ENCODE measurements around the gene KLHDC10. TPM values are rescaled to one million over a fixed set of nuclear protein-coding genes. Genes with fewer than 3 reads are reported as not detected.

The KLHDC10 gene
- total RNA-seq, 1 experiment from 2014 or later, result 14.4 TPM

- peaks cover 26% of the 10 kb centered on the region for H3K36me3 Mint-ChIP-seq
- TF ChIP-seq, protein P1, sequence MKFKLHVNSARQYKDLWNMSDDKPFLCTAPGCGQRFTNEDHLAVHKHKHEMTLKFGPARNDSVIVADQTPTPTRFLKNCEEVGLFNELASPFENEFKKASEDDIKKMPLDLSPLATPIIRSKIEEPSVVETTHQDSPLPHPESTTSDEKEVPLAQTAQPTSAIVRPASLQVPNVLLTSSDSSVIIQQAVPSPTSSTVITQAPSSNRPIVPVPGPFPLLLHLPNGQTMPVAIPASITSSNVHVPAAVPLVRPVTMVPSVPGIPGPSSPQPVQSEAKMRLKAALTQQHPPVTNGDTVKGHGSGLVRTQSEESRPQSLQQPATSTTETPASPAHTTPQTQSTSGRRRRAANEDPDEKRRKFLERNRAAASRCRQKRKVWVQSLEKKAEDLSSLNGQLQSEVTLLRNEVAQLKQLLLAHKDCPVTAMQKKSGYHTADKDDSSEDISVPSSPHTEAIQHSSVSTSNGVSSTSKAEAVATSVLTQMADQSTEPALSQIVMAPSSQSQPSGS (CRISPR knock-in tag; IDR thresholded peaks at IDR 0.05; ENCODE audit: borderline replicate concordance, low read depth), result no peak
- TF ChIP-seq E2F5 (CRISPR knock-in tag; IDR thresholded peaks at IDR 0.05) (no peak), CREB1 (CRISPR knock-in tag; IDR thresholded peaks at IDR 0.05) (no peak), SMAD3 (CRISPR knock-in tag; IDR thresholded peaks at IDR 0.05; ENCODE audit: borderline replicate concordance) (no peak), GTF2I (CRISPR knock-in tag; conservative IDR thresholded peaks at IDR 0.05) (no peak), STAT6 (CRISPR knock-in tag; conservative IDR thresholded peaks at IDR 0.05; ENCODE audit: low read depth) (no peak), TEAD1 (CRISPR knock-in tag; IDR thresholded peaks at IDR 0.05) (no peak), FOXJ3 (CRISPR knock-in tag; IDR thresholded peaks at IDR 0.05; ENCODE audit: borderline replicate concordance) (no peak), ZNF671 (CRISPR knock-in tag; IDR thresholded peaks at IDR 0.05) (no peak), KAT7 (CRISPR knock-in tag; IDR thresholded peaks at IDR 0.05; ENCODE audit: borderline replicate concordance) (no peak), FOXK1 (CRISPR knock-in tag; IDR thresholded peaks at IDR 0.05) (no peak), RORB (CRISPR knock-in tag; IDR thresholded peaks at IDR 0.05) (no peak), NFYB (CRISPR knock-in tag; conservative IDR thresholded peaks at IDR 0.05; ENCODE audit: low read depth) (no peak), ZNF281 (CRISPR knock-in tag; IDR thresholded peaks at IDR 0.05) (no peak), SP1 (CRISPR knock-in tag; conservative IDR thresholded peaks at IDR 0.05) (no peak), HMGXB4 (CRISPR knock-in tag; IDR thresholded peaks at IDR 0.05) (no peak), TEAD4 (CRISPR knock-in tag; IDR thresholded peaks at IDR 0.05) (no peak)
- TF ChIP-seq, protein P2, sequence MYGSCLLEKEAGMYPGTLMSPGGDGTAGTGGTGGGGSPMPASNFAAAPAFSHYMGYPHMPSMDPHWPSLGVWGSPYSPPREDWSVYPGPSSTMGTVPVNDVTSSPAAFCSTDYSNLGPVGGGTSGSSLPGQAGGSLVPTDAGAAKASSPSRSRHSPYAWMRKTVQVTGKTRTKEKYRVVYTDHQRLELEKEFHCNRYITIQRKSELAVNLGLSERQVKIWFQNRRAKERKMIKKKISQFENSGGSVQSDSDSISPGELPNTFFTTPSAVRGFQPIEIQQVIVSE (CRISPR knock-in tag; IDR thresholded peaks at IDR 0.05; ENCODE audit: borderline replicate concordance), result no peak
- TF ChIP-seq, protein P3, sequence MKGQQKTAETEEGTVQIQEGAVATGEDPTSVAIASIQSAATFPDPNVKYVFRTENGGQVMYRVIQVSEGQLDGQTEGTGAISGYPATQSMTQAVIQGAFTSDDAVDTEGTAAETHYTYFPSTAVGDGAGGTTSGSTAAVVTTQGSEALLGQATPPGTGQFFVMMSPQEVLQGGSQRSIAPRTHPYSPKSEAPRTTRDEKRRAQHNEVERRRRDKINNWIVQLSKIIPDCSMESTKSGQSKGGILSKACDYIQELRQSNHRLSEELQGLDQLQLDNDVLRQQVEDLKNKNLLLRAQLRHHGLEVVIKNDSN (CRISPR knock-in tag; IDR thresholded peaks at IDR 0.05), result no peak
- TF ChIP-seq, protein P4, sequence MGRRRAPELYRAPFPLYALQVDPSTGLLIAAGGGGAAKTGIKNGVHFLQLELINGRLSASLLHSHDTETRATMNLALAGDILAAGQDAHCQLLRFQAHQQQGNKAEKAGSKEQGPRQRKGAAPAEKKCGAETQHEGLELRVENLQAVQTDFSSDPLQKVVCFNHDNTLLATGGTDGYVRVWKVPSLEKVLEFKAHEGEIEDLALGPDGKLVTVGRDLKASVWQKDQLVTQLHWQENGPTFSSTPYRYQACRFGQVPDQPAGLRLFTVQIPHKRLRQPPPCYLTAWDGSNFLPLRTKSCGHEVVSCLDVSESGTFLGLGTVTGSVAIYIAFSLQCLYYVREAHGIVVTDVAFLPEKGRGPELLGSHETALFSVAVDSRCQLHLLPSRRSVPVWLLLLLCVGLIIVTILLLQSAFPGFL (CRISPR knock-in tag; IDR thresholded peaks at IDR 0.05; ENCODE audit: borderline replicate concordance), result no peak
- peaks cover 14% of the 10 kb centered on the region for H3K4me1 Mint-ChIP-seq
Observed at GRCh38 chr7:130129011-130129411, 58.7 kb downstream of the KLHDC10 start.

More at GRCh38 chr7:130129011-130129411, 58.7 kb downstream of the KLHDC10 start:
- DNase-seq (ENCODE audit: low spot score) (no peak), ATAC-seq (no peak)
- ChIA-PET POLR2A (no interaction called here), CTCF (interaction anchor here (0.6 kb wide), 1 partner anchor 29 kb away, joined by 5 read pairs; no protein-coding TSS in a partner anchor)
- Mint-ChIP-seq H3K27ac (no peak overlapping the region), H3K9me3 (no peaks in the 10 kb centered on the region), H3K4me3 (no peak overlapping the region), H3K27me3 (ENCODE audit: low read depth) (no peaks in the 10 kb centered on the region)

Measured in WTC11 (cell line).